GM21717 (cell line): ENCODE data around the gene PTH1R.

Experiments used
- ATAC-seq: cut with Tn5 transposase; IDR thresholded peaks from one replicate; pipeline ENCODE4 v1.9.1; 2021; ENCODE audit warnings: mild to moderate bottlenecking, moderate library complexity; ENCODE audit not compliant: unreplicated experiment

PTH1R gene

GRCh38 chr3:46877406-46878125 is at the start of gene PTH1R:
TSS of gene PTH1R (plus strand) at chr3:46877721. CDS start at chr3:46883560, 5,839 bp downstream.
- ATAC-seq = no peak

- no peak for ATAC-seq
Observed at GRCh38 chr3:46829699-46830208, 47.8 kb upstream of the PTH1R start.

DNA sequence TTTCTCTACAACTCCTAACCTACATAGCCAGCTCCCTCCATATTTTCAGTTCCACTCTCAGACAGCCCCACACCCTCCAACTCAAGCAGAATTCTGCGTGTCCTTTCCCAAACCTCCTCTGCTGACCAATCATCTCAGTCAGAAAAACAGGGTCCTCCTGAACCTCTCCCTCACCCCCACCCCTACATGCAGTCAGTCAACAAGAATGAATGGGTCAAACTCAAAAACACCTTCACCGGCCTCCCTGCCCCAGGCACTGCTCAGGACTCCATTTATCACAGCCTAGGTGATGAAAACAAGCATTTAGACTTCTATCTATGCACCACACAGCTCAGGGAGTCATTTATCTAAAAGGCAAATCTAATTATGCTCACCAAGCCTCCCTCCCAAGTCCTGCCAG is 46.7 kb upstream of the PTH1R start:
- ATAC-seq = no peak

DNA sequence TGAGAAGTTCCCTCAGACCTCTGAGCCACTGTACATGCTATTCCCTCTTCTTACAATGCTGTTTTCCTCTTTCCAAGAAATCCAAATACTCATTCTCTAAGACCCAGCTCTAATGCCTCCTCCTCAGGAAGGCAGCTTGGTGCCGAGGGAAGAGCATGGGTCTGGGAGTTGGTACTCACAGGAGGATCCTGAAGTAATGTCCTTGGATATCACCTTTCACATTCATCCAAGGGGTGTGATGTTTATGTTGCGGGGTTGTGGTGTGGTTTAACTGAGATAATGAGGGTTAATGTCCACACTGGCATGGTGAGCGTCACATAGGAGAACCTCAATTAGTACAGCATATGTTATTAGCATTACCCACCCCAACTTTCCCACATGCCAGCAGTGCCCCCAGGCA is 46.2 kb upstream of the PTH1R start:
- ATAC-seq = no peak

- ATAC-seq = no peak
Observed at GRCh38 chr3:46831841-46832240, 45.7 kb upstream of the PTH1R start.

GRCh38 chr3:46833346-46834300 is 43.9 kb upstream of the PTH1R start:
- no peak for ATAC-seq

DNA sequence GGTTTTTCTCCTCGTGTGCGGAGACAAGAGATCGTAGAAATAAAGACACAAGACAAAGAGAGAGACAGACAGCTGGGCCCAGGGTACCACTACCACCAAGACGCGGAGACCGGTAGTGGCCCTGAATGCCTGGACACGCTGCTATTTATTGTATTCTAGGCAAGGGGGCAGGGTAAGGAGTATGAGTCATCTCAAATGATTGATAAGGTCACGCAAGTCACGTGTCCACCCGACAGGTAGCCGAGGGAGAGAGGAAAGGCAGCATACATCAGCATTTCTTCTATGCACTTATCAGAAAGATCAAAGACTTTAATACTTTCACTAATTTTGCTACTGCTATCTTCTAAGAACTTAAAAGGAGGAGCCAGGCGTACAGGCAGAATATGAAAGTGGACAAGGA is 42.5 kb upstream of the PTH1R start:
- no peak for ATAC-seq

GRCh38 chr3:46835491-46835890 is 42.0 kb upstream of the PTH1R start:
- ATAC-seq = no peak

DNA sequence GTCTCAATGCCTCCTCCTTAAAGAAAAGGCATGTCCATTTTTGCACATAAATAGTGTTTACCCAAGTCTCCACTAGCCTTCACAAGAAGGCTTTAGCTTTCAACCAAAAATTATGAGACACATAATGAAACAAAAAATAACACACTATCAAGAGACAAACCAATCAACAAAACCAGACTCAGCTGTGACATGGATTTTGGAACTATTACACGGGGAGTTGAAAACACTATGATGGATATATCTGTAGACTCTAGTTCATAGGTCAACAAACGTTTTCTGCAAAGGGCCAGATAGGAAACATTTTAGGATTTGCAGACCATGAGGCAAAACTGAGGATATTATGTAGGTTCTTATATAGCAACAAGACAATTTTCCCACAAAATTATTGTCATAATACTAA is 39.2 kb upstream of the PTH1R start:
- no peak for ATAC-seq

DNA sequence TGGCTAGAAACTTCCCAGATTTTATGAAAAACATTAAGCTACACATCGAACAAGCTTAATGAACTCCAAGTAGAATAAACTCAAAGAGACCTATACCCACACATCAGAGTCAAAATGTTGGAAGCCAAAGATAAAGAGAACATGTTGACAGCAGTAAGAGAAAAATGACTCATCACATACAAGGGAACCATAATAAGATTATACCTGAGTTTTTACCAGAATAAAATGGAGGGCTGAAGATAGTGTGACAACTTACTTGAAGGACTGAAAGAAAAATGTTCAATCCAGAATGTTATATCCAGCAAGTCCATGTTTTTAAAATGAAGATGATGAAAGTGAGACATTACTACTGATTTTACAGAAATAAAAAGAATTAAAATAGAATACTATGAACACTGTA is 37.0 kb upstream of the PTH1R start:
- no peak for ATAC-seq

- no peak for ATAC-seq
Observed at GRCh38 chr3:46843508-46843907, 34.0 kb upstream of the PTH1R start.

DNA sequence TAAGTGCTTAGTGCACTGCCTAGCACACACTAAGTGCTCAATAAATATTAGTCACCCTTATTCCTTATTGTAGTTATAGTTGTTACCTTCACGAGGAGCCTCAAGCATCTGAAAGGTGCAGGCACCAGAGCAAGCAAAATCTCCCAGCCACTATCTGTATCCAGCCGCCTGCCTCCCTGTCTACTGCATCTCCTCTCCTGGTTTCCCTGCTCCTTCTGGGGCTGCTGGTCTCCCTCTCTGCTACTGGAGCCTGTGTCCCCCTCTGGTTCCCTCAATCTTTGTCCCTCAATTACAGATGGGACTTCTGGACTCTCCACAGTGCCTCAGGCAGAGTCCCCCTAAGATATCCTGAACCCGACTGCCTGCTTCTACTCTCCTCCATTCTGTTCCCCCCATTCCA is 33.1 kb upstream of the PTH1R start:
- ATAC-seq = no peak

DNA sequence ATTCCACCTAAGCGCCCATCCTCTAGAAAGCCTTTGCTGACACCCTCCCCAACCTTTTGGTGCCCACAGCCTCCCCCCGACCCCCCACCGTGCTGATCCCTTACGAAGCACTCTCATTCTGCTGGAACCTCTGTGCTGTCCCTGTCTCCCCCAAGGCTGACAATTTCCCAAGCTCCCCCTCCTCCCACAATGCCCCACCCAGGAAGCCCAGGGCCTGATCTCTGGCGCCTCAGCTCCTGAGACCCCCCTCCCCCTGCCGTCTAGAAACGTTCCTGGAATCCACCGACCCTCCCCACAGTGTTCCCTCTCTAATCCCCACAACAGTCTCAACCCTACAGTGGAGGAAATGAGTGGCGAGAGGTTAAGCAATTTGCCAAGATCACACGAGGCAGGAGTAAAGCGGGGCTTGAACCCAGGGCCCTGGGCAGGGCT is 32.6 kb upstream of the PTH1R start:
- no peak for ATAC-seq

DNA sequence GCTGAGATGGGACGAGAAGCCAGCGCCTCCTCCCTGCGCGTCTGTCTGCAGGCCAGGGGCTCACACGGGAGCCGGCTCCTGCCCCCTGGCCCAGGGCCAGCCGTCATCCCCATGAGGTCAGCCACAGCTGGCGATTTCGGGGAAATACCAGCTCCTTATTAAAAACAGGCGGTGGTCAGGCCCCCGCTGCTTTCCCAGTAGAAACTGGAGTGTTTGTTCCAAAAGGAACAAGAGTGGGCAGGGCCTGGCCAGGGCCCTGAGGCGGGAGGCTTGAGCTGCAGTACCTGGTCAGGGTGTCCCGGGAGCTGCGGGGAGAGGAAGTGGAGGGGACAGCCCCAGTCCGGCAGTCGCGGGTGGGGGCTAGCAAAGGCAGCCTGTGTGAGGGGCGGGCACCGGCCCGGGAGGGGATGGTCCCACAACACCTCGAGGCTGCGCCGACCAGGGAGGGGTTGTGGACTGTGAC is 32.1 kb upstream of the PTH1R start:
- ATAC-seq = no peak

- peak; percentile 61 for ATAC-seq
Observed at GRCh38 chr3:46845860-46846623, 31.5 kb upstream of the PTH1R start.

GRCh38 chr3:46846624-46847542 is 30.6 kb upstream of the PTH1R start:
- ATAC-seq = no peak

DNA sequence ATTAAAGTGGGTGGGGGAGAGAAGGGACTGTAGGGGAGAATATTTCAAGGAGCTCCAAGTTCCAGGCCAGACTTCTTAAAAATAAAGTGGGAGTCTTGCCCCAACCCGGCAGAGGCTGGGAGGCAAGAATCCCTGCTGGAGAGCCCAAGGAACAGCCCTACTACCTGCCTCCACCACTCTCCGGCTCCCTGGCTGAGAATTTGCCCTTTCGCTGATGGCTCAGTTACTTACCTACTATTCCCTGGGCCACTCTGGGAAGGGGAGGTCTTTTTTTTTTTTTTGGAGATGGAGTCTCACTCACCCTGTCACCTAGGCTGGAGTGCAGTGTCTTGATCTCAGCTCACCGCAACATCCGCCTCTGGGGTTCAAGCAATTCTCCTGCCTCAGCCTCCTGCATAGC is 29.8 kb upstream of the PTH1R start:
- no peak for ATAC-seq

DNA sequence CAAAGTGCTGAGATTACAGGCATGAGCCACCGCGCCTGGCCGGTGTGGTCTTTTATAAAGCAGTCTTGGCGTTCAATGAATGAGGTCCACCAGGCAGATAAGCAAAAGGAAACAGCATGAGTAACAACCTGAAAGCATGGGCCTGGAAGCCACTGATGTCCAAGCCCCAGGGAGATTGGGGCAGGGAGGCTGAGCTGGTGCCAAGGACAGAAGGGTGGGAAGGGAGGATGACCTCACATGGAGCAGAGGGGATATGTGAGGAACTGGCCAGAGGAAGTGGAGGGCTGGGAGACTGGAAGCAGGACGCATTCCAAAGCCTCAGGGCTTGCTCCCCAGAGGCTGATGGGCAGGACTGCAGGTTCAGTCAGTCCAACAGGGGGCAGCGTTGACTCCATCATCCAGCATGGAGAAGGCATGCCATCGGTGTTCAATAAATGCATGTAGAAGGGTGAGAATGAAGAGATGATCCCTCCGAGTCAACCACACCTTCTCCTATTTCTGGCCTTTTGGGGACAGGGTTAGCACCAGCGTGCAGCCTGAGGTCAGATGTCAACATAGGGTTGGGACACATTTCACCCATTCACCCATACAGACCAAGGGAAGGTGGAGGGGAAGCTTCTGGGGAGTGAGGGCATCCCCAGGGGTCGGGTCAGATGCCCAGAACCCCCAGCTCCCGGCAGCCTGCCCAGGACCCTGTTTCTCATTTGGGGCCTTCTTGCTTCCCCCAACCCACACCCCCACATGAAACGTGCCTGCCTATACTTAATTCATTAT is 29.1 kb upstream of the PTH1R start:
- no peak for ATAC-seq

- no peak for ATAC-seq
Observed at GRCh38 chr3:46849045-46849631, 28.4 kb upstream of the PTH1R start.
